Body of pancreas (tissue), 4 donors: ENCODE measurements around the gene FBXW10B.

ENCODE experiments used
- CTCF ChIP-seq, 7 experiments: fragments of 450-650 bp in 4 of 7; fragments of 200-600 bp in 3 of 7; sonication (generic) in 3 of 7; IDR thresholded peaks; one replicate each; pipeline ENCODE4 v1.5.1; 2016 to 2019; ENCODE audit warnings: antibody characterized with exemption in 7 of 7
- POLR2A ChIP-seq, 3 donors: fragments of 450-650 bp; IDR thresholded peaks; one replicate each; pipeline ENCODE4 v1.6.1; 2016; ENCODE audit warnings: antibody characterized with exemption in 3 of 3, mild to moderate bottlenecking in 2 of 3

- TF ChIP-seq CTCF (IDR thresholded peaks at IDR 0.05) (no peak), POLR2A (IDR thresholded peaks at IDR 0.05) (no peak)
These were observed 33.5 kb upstream of the FBXW10B start for GRCh38 chr17:15652960-15653359.
